ENCODE results near the gene ASTN1.

ASTN1 gene

DNA sequence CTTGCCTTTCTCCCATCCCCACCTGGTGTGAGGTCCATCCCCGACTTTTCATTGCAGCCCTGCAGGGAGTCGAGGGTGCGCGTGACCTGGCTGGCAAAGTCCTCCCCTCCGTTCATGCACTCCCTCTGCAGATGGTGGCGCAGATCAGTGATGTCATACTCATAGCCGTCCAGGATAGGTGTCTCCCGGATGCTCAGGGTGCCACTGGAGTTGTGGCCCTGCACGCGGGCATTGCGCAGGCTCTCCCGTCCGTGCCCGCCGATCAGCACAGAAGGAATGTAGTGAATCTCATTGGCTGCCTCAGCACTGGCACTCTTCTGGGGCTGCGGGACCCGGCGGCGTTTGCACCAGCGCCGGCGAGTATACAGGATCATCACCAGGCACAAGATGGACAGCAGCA lies 132.1 kb downstream of the ASTN1 start:
- TF ChIP-seq ZNF112 (tag by site-specific recombination; IDR thresholded peaks at IDR 0.05) (no peak), TCF7L2 (IDR thresholded peaks at IDR 0.05; ENCODE audit: borderline replicate concordance, low read depth, low read length) (no peak)
- H3K4me1 ChIP-seq (ENCODE audit: control insufficient read depth, insufficient read depth, low read length) = no peaks in the 10 kb centered on the region
- ChIA-PET POLR2A (no interaction called here), CTCF (interaction anchor here (0.6 kb wide), 1 partner anchor 39 kb away, joined by 3 read pairs; no protein-coding TSS in a partner anchor)
- no peaks in the 10 kb centered on the region for H3K36me3 ChIP-seq (ENCODE audit: control insufficient read depth in 2 of 2, insufficient read depth in 1 of 2, low read length in 2 of 2)
- H3K9me3 ChIP-seq (ENCODE audit: control insufficient read depth, insufficient read depth, low read depth, low read length) = no peaks in the 10 kb centered on the region
- no peak overlapping the region for H3K27ac ChIP-seq (ENCODE audit: extremely low read depth, low read depth, low read length)
- H3K4me3 ChIP-seq (ENCODE audit: low read depth, low read length) = no peak overlapping the region

DNA sequence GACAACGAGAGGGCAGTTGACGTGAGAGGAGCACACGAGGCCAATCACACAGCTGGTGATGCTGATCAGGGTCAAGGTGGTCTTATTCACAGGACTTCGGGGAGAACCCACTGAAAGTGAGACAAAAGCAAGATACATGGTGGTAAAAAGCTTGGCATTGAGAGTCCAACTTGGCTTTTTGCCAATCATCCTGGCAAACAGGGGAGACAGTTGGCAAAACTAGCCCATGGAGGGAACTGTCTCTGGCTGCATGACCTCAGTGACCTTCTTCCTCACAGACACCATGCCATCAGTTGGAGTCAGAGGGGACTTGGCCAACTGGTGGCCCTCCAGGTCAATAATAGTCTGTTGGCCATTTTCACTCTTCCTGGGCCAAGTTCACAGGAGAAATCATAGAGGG lies 139.9 kb downstream of the ASTN1 start:
- Histone ChIP-seq H3K9me3 (ENCODE audit: control insufficient read depth, insufficient read depth, low read depth, low read length) (no peaks in the 10 kb centered on the region), H3K27ac (ENCODE audit: extremely low read depth, low read depth, low read length) (no peak overlapping the region), H3K36me3 (ENCODE audit: control insufficient read depth in 2 of 2, insufficient read depth in 1 of 2, low read length in 2 of 2) (no peaks in the 10 kb centered on the region), H3K4me1 (ENCODE audit: control insufficient read depth, insufficient read depth, low read length) (no peaks in the 10 kb centered on the region), H3K4me3 (ENCODE audit: low read depth, low read length) (no peak overlapping the region)
- CTCF ChIA-PET = interaction anchor here (0.7 kb wide), 1 partner anchor 501 kb away, joined by 3 read pairs; no protein-coding TSS in a partner anchor
- POLR2A ChIA-PET = no interaction called here
- TF ChIP-seq ZNF114 (tag by site-specific recombination; IDR thresholded peaks at IDR 0.05) (no peak), HOXA7 (CRISPR knock-in tag; IDR thresholded peaks at IDR 0.05; ENCODE audit: borderline replicate concordance) (no peak), ZNF354C (tag by site-specific recombination; IDR thresholded peaks at IDR 0.05; ENCODE audit: borderline replicate concordance, low read depth) (no peak), ZBTB21 (tag by site-specific recombination; IDR thresholded peaks at IDR 0.05) (no peak)
- TF ChIP-seq, protein P1, sequence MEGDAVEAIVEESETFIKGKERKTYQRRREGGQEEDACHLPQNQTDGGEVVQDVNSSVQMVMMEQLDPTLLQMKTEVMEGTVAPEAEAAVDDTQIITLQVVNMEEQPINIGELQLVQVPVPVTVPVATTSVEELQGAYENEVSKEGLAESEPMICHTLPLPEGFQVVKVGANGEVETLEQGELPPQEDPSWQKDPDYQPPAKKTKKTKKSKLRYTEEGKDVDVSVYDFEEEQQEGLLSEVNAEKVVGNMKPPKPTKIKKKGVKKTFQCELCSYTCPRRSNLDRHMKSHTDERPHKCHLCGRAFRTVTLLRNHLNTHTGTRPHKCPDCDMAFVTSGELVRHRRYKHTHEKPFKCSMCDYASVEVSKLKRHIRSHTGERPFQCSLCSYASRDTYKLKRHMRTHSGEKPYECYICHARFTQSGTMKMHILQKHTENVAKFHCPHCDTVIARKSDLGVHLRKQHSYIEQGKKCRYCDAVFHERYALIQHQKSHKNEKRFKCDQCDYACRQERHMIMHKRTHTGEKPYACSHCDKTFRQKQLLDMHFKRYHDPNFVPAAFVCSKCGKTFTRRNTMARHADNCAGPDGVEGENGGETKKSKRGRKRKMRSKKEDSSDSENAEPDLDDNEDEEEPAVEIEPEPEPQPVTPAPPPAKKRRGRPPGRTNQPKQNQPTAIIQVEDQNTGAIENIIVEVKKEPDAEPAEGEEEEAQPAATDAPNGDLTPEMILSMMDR (tag by site-specific recombination; IDR thresholded peaks at IDR 0.05) = no peak
- TF ChIP-seq, protein P2, sequence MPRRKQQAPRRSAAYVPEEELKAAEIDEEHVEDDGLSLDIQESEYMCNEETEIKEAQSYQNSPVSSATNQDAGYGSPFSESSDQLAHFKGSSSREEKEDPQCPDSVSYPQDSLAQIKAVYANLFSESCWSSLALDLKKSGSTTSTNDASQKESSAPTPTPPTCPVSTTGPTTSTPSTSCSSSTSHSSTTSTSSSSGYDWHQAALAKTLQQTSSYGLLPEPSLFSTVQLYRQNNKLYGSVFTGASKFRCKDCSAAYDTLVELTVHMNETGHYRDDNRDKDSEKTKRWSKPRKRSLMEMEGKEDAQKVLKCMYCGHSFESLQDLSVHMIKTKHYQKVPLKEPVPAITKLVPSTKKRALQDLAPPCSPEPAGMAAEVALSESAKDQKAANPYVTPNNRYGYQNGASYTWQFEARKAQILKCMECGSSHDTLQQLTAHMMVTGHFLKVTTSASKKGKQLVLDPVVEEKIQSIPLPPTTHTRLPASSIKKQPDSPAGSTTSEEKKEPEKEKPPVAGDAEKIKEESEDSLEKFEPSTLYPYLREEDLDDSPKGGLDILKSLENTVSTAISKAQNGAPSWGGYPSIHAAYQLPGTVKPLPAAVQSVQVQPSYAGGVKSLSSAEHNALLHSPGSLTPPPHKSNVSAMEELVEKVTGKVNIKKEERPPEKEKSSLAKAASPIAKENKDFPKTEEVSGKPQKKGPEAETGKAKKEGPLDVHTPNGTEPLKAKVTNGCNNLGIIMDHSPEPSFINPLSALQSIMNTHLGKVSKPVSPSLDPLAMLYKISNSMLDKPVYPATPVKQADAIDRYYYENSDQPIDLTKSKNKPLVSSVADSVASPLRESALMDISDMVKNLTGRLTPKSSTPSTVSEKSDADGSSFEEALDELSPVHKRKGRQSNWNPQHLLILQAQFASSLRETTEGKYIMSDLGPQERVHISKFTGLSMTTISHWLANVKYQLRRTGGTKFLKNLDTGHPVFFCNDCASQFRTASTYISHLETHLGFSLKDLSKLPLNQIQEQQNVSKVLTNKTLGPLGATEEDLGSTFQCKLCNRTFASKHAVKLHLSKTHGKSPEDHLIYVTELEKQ (tag by site-specific recombination; IDR thresholded peaks at IDR 0.05; ENCODE audit: borderline replicate concordance) = no peak
- TF ChIP-seq, protein P3, sequence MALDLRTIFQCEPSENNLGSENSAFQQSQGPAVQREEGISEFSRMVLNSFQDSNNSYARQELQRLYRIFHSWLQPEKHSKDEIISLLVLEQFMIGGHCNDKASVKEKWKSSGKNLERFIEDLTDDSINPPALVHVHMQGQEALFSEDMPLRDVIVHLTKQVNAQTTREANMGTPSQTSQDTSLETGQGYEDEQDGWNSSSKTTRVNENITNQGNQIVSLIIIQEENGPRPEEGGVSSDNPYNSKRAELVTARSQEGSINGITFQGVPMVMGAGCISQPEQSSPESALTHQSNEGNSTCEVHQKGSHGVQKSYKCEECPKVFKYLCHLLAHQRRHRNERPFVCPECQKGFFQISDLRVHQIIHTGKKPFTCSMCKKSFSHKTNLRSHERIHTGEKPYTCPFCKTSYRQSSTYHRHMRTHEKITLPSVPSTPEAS (tag by site-specific recombination; IDR thresholded peaks at IDR 0.05) = no peak

DNA sequence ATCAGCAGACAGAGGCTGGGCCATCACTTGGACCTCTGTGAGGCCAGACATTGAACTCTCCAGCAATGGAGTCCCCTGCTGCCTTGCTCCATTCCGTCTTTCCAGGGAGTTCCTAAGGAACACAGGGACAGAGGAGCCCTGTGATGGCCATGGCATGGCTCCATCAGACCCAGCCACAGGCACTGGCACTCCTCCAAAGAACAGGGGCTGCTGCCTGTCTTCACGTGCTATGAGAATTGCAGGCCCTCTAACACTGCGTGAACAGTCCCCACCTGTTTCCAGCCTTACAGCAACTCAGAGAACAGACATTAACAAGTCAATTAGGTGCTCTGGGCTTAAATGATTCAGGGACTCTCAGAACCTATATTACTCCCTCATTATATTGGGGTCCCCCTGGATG lies 140.8 kb downstream of the ASTN1 start:
- ChIA-PET CTCF (no interaction called here), POLR2A (no interaction called here)
- Histone ChIP-seq H3K27ac (ENCODE audit: extremely low read depth, low read depth, low read length) (no peak overlapping the region), H3K4me1 (ENCODE audit: control insufficient read depth, insufficient read depth, low read length) (no peaks in the 10 kb centered on the region), H3K4me3 (ENCODE audit: low read depth, low read length) (no peak overlapping the region), H3K9me3 (ENCODE audit: control insufficient read depth, insufficient read depth, low read depth, low read length) (no peaks in the 10 kb centered on the region), H3K36me3 (ENCODE audit: control insufficient read depth in 2 of 2, insufficient read depth in 1 of 2, low read length in 2 of 2) (no peaks in the 10 kb centered on the region)
- TF ChIP-seq, protein P4, sequence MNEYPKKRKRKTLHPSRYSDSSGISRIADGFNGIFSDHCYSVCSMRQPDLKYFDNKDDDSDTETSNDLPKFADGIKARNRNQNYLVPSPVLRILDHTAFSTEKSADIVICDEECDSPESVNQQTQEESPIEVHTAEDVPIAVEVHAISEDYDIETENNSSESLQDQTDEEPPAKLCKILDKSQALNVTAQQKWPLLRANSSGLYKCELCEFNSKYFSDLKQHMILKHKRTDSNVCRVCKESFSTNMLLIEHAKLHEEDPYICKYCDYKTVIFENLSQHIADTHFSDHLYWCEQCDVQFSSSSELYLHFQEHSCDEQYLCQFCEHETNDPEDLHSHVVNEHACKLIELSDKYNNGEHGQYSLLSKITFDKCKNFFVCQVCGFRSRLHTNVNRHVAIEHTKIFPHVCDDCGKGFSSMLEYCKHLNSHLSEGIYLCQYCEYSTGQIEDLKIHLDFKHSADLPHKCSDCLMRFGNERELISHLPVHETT (tag by site-specific recombination; IDR thresholded peaks at IDR 0.05) = no peak
- TF ChIP-seq ZNF791 (tag by site-specific recombination; IDR thresholded peaks at IDR 0.05) = no peak
- TF ChIP-seq ZNF585B (tag by site-specific recombination; IDR thresholded peaks at IDR 0.05) = no peak
- TF ChIP-seq ZNF664 (tag by site-specific recombination; IDR thresholded peaks at IDR 0.05) = no peak
- no peak for TF ChIP-seq ZNF624 (tag by site-specific recombination; IDR thresholded peaks at IDR 0.05)
- TF ChIP-seq, protein P5, sequence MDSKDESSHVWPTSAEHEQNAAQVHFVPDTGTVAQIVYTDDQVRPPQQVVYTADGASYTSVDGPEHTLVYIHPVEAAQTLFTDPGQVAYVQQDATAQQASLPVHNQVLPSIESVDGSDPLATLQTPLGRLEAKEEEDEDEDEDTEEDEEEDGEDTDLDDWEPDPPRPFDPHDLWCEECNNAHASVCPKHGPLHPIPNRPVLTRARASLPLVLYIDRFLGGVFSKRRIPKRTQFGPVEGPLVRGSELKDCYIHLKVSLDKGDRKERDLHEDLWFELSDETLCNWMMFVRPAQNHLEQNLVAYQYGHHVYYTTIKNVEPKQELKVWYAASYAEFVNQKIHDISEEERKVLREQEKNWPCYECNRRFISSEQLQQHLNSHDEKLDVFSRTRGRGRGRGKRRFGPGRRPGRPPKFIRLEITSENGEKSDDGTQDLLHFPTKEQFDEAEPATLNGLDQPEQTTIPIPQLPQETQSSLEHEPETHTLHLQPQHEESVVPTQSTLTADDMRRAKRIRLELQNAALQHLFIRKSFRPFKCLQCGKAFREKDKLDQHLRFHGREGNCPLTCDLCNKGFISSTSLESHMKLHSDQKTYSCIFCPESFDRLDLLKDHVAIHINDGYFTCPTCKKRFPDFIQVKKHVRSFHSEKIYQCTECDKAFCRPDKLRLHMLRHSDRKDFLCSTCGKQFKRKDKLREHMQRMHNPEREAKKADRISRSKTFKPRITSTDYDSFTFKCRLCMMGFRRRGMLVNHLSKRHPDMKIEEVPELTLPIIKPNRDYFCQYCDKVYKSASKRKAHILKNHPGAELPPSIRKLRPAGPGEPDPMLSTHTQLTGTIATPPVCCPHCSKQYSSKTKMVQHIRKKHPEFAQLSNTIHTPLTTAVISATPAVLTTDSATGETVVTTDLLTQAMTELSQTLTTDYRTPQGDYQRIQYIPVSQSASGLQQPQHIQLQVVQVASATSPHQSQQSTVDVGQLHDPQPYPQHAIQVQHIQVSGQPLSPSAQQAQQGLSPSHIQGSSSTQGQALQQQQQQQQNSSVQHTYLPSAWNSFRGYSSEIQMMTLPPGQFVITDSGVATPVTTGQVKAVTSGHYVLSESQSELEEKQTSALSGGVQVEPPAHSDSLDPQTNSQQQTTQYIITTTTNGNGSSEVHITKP (tag by site-specific recombination; IDR thresholded peaks at IDR 0.05) = no peak
- no peak for TF ChIP-seq ZNF549 (tag by site-specific recombination; IDR thresholded peaks at IDR 0.05)
- TF ChIP-seq FEZF1 (tag by site-specific recombination; IDR thresholded peaks at IDR 0.05) = no peak
- no peak for TF ChIP-seq REPIN1 (tag by site-specific recombination; IDR thresholded peaks at IDR 0.05; ENCODE audit: low read depth)
- no peak for TF ChIP-seq OSR2 (tag by site-specific recombination; IDR thresholded peaks at IDR 0.05)
- TF ChIP-seq ZNF658 (tag by site-specific recombination; IDR thresholded peaks at IDR 0.05) = no peak
- no peak for TF ChIP-seq ZNF48 (tag by site-specific recombination; IDR thresholded peaks at IDR 0.05)
- TF ChIP-seq ZFP3 (tag by site-specific recombination; IDR thresholded peaks at IDR 0.05; ENCODE audit: low read depth) = no peak
